ENCODE results near the gene DOP1A.
"Not testable (repeated sequence)": the region's sequence is repeated elsewhere in the genome, so short reads cannot be mapped to it uniquely, and the experiment has no call there.

DOP1A gene

GRCh38 chr6:83153883-83154521 is 86.5 kb downstream of the DOP1A start:
- DNase-seq = no peak

- DNase-seq = no peak
These were observed 88.3 kb downstream of the DOP1A start for GRCh38 chr6:83155794-83156193.

- DNase-seq = no peak
These were observed 92.7 kb downstream of the DOP1A start for GRCh38 chr6:83160167-83160566.

GRCh38 chr6:83167726-83168278 is 100.3 kb downstream of the DOP1A start:
- no peak for DNase-seq

- DNase-seq = no peak
These were observed 101.1 kb downstream of the DOP1A start for GRCh38 chr6:83168556-83168955.

- no peak for DNase-seq
These were observed 101.6 kb downstream of the DOP1A start for GRCh38 chr6:83169106-83169505.

- no peak for DNase-seq
These were observed 102.0 kb downstream of the DOP1A start for GRCh38 chr6:83169511-83169910.

GRCh38 chr6:83176246-83176645 is 108.8 kb downstream of the DOP1A start:
- no peak for DNase-seq

- DNase-seq = no peak
These were observed 113.0 kb downstream of the DOP1A start for GRCh38 chr6:83180426-83180950.

GRCh38 chr6:83182114-83182513 is 114.6 kb downstream of the DOP1A start:
- no peak for DNase-seq

GRCh38 chr6:83183082-83183828 is 115.8 kb downstream of the DOP1A start:
- DNase-seq = no peak

GRCh38 chr6:83185096-83185495 is 117.6 kb downstream of the DOP1A start:
- DNase-seq = no peak

GRCh38 chr6:83188501-83188900 is 121.0 kb downstream of the DOP1A start:
- no peak for DNase-seq

- DNase-seq = no peak
These were observed 123.2 kb downstream of the DOP1A start for GRCh38 chr6:83190626-83191025.

- not testable (repeated sequence) for DNase-seq
These were observed 124.5 kb downstream of the DOP1A start for GRCh38 chr6:83191974-83192373.

GRCh38 chr6:83192456-83192855 is 125.0 kb downstream of the DOP1A start:
- DNase-seq = no peak

GRCh38 chr6:83192871-83193746 is 125.6 kb downstream of the DOP1A start, which contains the start of the genes PGM3 and RWDD2A:
Gene PGM3, minus strand, starts transcription at chr6:83193265. Its CDS starts 2,253 bp downstream, at chr6:83191012.
Gene RWDD2A, plus strand, starts transcription at chr6:83193357. Its CDS starts 1,095 bp downstream, at chr6:83194452.
- peak; percentile 90 for DNase-seq

- peak; percentile 11 for DNase-seq
These were observed 126.5 kb downstream of the DOP1A start for GRCh38 chr6:83193747-83194566.

- no peak for DNase-seq
These were observed 131.2 kb downstream of the DOP1A start for GRCh38 chr6:83198486-83199172.

- DNase-seq = no peak
These were observed 131.8 kb downstream of the DOP1A start for GRCh38 chr6:83199173-83199862.

GRCh38 chr6:83199863-83200225 is 132.4 kb downstream of the DOP1A start:
- DNase-seq = no peak

All from activated naive CD4-positive, alpha-beta T cell treated with Interleukin-2 at 50 U/mL for 16 hours (primary cell).